ENCODE measurements around the gene INO80D. TPM values are rescaled to one million over a fixed set of nuclear protein-coding genes. Genes with fewer than 3 reads are reported as not detected.
A peak's percentile ranks its signal among the peaks of the same experiment; 100 is the strongest.
"Not testable (repeated sequence)": the region's sequence is repeated elsewhere in the genome, so short reads cannot be mapped to it uniquely, and the experiment has no call there.

INO80D gene
- total RNA-seq, 2 experiments from 2014 or later: 26.7 to 29.4 TPM

DNA sequence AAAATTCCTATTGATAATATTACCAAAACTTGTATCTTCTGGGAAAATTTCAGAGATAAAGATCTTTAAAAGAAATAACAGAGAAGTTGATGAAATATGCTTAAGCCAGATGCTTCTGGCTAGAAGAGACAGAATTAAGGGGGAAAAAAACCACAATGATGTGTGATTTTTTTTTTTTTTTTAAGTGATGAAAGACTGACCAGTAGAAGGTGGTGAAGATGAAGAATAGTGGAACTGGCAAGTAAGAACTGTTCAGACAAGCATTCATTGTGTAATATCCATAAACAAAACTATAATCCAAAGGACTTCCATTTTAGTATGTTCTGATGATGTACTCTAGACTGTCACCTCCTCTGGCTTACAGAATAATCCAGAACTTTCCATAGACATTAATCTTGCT, 89.8 kb downstream of the INO80D start:
- H3K9me3 Mint-ChIP-seq (ENCODE audit: low read depth): no peaks in the 10 kb centered on the region
- CTCF ChIA-PET: interaction anchor here (0.7 to 2.8 kb wide), 2 partner anchors 9 to 29 kb away, joined by 3 to 10 read pairs; no protein-coding TSS in a partner anchor
- DNase-seq (no peak), ATAC-seq (no peak)
- H3K4me1 Mint-ChIP-seq: peaks cover 4% of the 10 kb centered on the region
- H3K27me3 Mint-ChIP-seq: no peaks in the 10 kb centered on the region
- peaks cover 10% of the 10 kb centered on the region for H3K36me3 Mint-ChIP-seq
- no peak overlapping the region for H3K27ac Mint-ChIP-seq
- H3K4me3 Mint-ChIP-seq: no peak overlapping the region

DNA sequence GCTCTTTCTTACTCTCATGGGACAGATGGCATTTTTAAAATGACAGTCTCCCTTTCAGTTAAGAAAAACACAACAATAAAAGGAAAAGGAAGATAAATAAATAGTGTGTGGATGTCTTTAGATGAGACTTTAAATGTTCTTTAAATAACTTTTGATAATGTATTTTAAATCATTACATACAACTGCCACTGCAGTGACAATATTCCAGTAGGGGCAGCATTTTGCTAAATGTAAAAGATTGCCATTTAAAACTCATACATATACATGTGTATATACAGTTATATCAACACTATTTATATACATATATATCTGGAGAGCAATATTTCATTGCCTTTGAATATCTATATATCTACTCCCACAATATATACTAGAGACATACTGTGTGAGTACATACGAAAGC, 90.7 kb downstream of the INO80D start:
- CTCF ChIA-PET: interaction anchor here (0.7 to 2.8 kb wide), 2 partner anchors 10 to 28 kb away, joined by 3 to 10 read pairs; no protein-coding TSS in a partner anchor
- Mint-ChIP-seq H3K9me3 (ENCODE audit: low read depth) (no peaks in the 10 kb centered on the region), H3K4me3 (no peak overlapping the region), H3K36me3 (peaks cover 9% of the 10 kb centered on the region), H3K4me1 (peaks cover 4% of the 10 kb centered on the region), H3K27ac (no peak overlapping the region), H3K27me3 (no peaks in the 10 kb centered on the region)
- ATAC-seq: no peak
- no peak for DNase-seq

DNA sequence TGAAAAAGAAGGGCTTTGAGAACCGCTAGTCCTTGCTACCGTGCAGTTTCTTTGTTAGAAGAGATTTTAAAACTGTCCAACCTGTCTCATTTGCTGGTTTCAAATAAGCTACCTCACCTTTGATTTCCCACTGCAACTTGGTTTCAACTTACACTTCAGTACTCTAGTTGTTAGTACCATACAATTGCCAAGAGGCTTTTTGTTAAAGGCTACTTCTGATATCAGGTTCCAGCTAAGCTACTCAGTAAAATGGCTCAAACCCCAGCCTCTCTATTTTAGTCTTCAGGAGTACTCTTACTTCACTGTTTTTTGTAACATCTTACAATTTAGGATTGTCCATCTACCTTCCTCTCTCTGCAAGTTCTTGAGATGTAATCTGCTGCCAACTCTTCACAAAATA, 91.6 kb downstream of the INO80D start:
- DNase-seq (no peak), ATAC-seq (no peak)
- CTCF ChIA-PET: interaction anchor here (0.6 to 2.8 kb wide), 2 partner anchors 11 to 135 kb away, joined by 4 to 10 read pairs; no protein-coding TSS in a partner anchor
- no peaks in the 10 kb centered on the region for H3K27me3 Mint-ChIP-seq
- H3K4me3 Mint-ChIP-seq: no peak overlapping the region
- H3K9me3 Mint-ChIP-seq (ENCODE audit: low read depth): no peaks in the 10 kb centered on the region
- no peak overlapping the region for H3K27ac Mint-ChIP-seq
- peaks cover 9% of the 10 kb centered on the region for H3K36me3 Mint-ChIP-seq
- H3K4me1 Mint-ChIP-seq: peaks cover 4% of the 10 kb centered on the region

DNA sequence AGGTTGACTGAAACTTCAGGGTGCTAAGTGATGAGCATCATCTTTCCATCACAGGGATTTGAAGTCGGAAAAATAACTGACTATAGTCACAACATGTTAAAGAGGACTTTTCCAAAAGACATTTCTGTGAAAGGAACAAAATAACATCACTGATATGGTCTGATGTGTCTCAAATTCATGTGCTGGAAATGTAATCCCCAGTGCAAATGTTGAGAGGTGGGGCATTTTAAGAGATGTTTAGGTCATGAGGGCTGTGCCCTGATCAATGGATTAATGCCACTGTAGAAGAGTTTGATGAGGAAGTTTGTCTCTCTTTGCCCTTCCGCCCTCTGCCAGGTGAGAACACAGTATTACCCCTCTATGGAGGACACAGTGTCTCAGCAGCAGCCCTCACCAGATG, 95.9 kb downstream of the INO80D start:
- no peaks in the 10 kb centered on the region for H3K9me3 Mint-ChIP-seq (ENCODE audit: low read depth)
- no peak for DNase-seq
- H3K4me3 Mint-ChIP-seq: no peak overlapping the region
- CTCF ChIA-PET: no interaction called here
- H3K27me3 Mint-ChIP-seq: no peaks in the 10 kb centered on the region
- ATAC-seq: no peak
- peaks cover 3% of the 10 kb centered on the region for H3K36me3 Mint-ChIP-seq
- H3K4me1 Mint-ChIP-seq: no peaks in the 10 kb centered on the region
- H3K27ac Mint-ChIP-seq: no peak overlapping the region

DNA sequence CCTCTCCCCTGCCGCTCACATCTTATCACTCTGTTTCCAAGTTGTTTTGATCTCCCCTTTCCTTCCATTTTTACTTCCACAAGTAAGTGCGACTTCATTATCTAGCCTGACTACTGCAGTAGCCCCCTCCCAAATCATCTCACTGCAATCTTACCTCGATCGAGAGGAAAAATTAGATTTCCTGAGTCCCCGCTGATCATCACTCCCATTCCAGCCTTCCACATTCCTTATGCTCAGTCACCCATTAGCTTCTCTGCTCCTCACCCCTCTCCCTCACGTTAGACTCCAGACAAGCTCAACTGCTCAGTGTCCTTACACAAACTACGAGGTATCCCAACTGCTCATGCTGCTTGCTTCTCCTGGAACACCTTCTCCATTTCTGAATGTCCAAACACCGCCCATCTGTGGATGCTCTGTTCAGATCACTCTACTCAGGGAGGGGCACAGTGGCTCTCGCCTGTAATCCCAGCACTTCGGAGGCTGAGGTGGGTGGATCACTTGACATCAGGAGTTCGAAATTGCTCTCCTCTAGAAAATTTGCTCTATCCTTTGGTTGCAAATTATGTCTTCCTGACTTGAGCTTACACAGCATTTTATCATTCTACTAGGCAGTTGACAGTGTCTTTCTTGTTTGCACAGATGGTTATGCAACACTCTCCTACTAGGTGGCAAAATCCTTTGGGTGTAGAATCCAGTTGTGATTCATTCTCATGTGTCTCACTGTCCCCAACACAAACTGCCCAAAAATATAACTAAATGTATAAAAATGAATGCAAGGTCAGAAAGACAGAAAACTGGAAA, 96.5 kb downstream of the INO80D start:
- no peaks in the 10 kb centered on the region for H3K9me3 Mint-ChIP-seq (ENCODE audit: low read depth)
- DNase-seq: no peak
- ATAC-seq: no peak
- H3K27ac Mint-ChIP-seq: no peak overlapping the region
- CTCF ChIA-PET: interaction anchor here (1.0 kb wide), 1 partner anchor 110 kb away, joined by 3 read pairs; no protein-coding TSS in a partner anchor
- no peaks in the 10 kb centered on the region for H3K27me3 Mint-ChIP-seq
- H3K4me3 Mint-ChIP-seq: no peak overlapping the region
- no peaks in the 10 kb centered on the region for H3K4me1 Mint-ChIP-seq
- H3K36me3 Mint-ChIP-seq: peaks cover 1% of the 10 kb centered on the region

DNA sequence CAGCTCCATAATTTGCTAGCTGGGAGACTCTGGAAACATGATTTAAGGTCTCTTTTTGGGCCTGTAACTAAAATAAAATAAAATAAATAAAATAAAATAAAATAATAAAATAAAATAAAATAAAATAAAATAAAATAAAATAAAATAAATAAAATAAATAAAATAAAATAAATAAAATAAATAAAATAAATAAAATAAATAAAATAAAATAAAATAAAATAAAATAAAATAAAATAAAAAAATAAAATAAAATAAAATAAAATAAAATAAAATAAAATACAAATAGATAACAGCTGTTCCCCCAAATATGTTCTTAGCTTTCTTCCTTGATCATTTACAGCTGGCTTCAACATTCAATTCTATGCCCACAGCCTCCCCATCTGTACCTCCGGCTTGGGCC, 97.3 kb downstream of the INO80D start:
- not testable (repeated sequence) for DNase-seq; H3K27me3 Mint-ChIP-seq; H3K4me3 Mint-ChIP-seq; H3K27ac Mint-ChIP-seq; H3K4me1 Mint-ChIP-seq; H3K36me3 Mint-ChIP-seq; ATAC-seq; H3K9me3 Mint-ChIP-seq (ENCODE audit: low read depth)
- CTCF ChIA-PET: interaction anchor here (1.0 kb wide), 1 partner anchor 111 kb away, joined by 3 read pairs; no protein-coding TSS in a partner anchor

DNA sequence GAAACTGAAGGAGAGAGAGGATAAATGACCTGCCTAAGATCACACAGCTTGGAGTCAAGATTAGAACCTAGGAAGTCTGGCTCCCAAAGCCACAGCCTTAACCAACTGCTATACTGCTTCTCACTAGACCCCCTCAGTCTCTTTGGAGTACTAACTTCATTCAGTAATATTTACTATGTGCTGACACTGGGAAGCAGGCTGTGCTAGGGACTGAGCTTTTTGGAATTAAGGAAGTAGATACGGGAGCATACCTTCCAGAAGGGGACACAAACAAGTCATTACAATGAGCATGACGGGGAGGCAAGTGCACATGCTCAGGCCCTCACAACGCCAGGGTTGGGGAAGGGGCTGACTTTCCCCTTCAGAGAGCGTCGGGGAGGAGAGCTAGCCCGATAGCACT, 97.7 kb downstream of the INO80D start:
- Mint-ChIP-seq H3K27ac (no peak overlapping the region), H3K4me1 (peaks cover 5% of the 10 kb centered on the region), H3K9me3 (ENCODE audit: low read depth) (no peaks in the 10 kb centered on the region), H3K4me3 (no peak overlapping the region), H3K36me3 (no peaks in the 10 kb centered on the region), H3K27me3 (no peaks in the 10 kb centered on the region)
- DNase-seq (no peak), ATAC-seq (no peak)
- CTCF ChIA-PET: interaction anchor here (1.0 kb wide), 1 partner anchor 111 kb away, joined by 3 read pairs; no protein-coding TSS in a partner anchor

DNA sequence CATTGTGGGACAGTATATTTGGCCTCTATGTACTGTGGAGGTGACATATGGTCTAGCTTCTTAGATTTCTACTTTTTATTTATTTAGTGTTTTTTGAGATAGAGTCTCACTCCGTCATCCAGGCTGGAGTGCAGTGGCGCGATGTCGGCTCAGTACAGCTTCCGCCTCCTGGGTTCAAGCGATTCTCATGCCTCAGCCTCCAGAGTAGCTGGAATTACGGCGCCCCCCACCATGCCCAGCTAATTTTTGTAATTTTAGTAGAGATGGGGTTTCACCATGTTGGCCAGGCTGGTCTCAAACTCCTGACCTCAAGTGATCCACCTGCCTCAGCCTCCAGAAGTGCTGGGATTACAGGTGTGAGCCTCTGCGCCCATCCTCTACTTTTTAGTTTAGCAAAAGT, 99.6 kb downstream of the INO80D start:
- not testable (repeated sequence) for H3K4me3 Mint-ChIP-seq; H3K27ac Mint-ChIP-seq; DNase-seq; H3K27me3 Mint-ChIP-seq; H3K4me1 Mint-ChIP-seq; ATAC-seq; H3K36me3 Mint-ChIP-seq; H3K9me3 Mint-ChIP-seq (ENCODE audit: low read depth)
- CTCF ChIA-PET: interaction anchor here (1.2 kb wide), 1 partner anchor 47 kb away, joined by 4 read pairs; no protein-coding TSS in a partner anchor

DNA sequence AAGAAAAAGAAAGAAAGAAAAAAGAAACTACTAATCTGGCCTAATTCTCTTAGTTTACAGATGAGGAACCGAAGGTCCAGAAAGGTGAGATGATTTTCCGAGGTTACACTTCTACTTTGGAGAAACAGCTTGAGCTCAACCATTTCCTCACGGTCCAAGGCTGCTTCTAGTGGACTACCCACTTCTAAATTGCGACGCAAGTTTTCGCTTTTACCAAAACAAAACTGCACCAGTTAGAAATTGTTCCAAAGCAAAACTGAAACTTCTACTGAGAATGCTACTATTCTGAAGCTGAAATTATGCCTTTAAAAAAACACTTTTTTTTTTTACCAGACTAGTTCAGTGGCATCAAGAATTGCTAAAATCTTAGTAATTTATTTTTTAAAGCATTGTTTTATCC, 101.6 kb downstream of the INO80D start:
- peak overlapping the region; percentile 80 for H3K27ac Mint-ChIP-seq
- no peaks in the 10 kb centered on the region for H3K27me3 Mint-ChIP-seq
- H3K9me3 Mint-ChIP-seq (ENCODE audit: low read depth): no peaks in the 10 kb centered on the region
- CTCF ChIA-PET: interaction anchor here (0.7 to 1.3 kb wide), 3 partner anchors 27 to 99 kb away, joined by 3 read pairs; no protein-coding TSS in a partner anchor
- no peaks in the 10 kb centered on the region for H3K36me3 Mint-ChIP-seq
- peak; percentile 80 for ATAC-seq
- peaks cover 5% of the 10 kb centered on the region for H3K4me1 Mint-ChIP-seq
- peak; percentile 47 for DNase-seq
- H3K4me3 Mint-ChIP-seq: peak overlapping the region; percentile 68

DNA sequence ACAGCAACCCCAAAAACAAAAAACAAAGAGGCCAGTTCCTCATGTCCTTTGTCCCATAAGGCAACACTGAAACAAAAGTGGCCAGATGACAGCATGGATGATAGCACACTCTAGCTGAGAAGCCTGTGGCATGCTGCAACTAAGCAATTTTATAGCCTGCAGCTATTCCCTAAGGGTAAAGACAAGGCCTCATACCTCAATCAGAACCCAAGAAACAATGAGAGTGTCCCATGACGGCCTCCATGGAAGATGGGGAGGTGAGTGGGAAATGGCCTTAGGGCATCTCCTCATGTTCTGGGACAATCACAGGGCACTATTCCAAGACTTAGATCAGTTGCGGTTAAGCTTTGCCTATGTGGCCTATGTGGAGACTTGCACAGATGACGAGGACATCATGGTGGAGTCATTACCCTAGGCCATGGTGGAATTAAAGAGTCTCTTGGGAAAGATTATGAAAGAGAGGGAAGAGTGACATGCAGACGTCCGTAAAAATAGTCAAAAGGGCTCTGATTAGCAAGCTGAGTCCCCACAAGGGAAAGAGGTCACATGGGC, 103.1 kb downstream of the INO80D start:
- no peak for DNase-seq
- Mint-ChIP-seq H3K4me1 (peaks cover 5% of the 10 kb centered on the region), H3K27me3 (peaks cover 2% of the 10 kb centered on the region), H3K27ac (no peak overlapping the region), H3K36me3 (no peaks in the 10 kb centered on the region), H3K9me3 (ENCODE audit: low read depth) (no peaks in the 10 kb centered on the region), H3K4me3 (no peak overlapping the region)
- ATAC-seq: no peak
- CTCF ChIA-PET: no interaction called here

DNA sequence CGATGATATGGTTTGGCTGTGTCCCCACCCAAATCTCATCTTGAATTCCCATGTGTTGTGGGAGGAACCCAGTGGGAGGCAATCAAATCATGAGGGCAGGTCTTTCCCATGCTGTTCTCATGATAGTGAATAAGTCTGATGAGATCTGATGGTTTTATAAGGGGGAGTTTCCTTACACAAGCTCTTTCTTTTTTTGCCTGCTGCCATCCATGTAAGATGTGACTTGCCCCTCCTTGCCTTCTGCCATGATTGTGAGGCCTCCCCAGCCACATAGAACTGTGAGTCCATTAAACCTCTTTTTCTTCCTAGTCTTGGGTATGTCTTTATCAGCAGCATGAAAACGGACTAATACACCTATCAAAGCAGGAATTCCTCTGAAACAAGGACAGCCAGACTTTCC, 107.2 kb downstream of the INO80D start:
- ATAC-seq; H3K27me3 Mint-ChIP-seq; H3K27ac Mint-ChIP-seq; H3K4me1 Mint-ChIP-seq; H3K4me3 Mint-ChIP-seq; H3K36me3 Mint-ChIP-seq; CTCF ChIA-PET; DNase-seq; H3K9me3 Mint-ChIP-seq (ENCODE audit: low read depth): not testable (repeated sequence)

DNA sequence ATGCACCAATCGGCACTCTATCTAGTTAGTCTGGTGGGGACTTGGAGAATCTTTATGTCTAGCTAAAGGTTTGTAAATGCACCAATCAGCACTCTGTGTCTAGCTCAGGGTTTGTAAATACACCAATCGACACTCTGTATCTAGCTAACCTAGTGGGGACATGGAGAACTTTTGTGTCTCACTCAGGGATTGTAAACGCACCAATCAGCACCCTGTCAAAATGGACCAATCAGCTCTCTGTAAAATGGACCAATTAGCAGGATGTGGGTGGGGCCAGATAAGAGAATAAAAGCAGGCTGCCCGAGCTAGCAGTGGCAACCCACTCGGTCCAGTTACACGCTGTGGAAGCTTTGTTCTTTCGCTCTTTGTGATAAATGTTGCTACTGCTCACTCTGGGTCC, 108.3 kb downstream of the INO80D start:
- H3K27ac Mint-ChIP-seq, CTCF ChIA-PET: not testable (repeated sequence)

DNA sequence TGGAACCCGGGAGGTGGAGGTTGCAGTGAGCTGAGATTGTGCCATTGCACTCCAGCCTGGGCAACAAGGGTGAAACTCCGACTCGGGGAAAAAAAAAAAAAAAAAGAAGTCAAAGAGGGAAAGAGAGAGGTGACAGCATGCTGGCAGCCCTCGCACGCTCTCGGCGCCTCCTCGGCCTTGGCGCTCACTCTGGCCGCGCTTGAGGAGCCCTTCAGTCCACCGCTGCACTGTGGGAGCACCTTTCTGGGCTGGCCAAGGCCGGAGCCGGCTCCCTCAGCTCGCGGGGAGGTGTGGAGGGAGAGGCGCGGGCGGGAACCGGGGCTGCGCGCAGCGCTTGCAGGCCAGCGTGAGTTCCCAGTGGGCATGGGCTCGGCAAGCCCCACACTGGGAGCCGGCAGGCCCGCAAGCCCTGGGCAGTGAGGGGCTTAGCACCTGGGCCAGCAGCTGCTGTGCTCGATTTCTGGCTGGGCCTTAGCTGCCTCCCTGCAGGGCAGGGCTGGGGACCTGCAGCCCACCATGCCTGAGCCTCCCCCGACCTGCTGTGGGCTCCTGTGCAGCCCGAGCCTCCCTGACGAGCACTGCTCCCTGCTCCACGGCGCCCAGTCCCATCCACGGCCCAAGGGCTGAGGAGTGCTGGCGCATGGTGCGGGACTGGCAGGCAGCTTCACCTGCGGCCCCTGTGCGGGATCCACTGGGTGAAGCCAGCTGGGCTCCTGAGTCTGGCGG, 108.9 kb downstream of the INO80D start:
- H3K9me3 Mint-ChIP-seq (ENCODE audit: low read depth); H3K4me1 Mint-ChIP-seq; CTCF ChIA-PET; H3K27ac Mint-ChIP-seq; H3K27me3 Mint-ChIP-seq; H3K4me3 Mint-ChIP-seq; ATAC-seq; H3K36me3 Mint-ChIP-seq: not testable (repeated sequence)
- peak; percentile 34 for DNase-seq

More for the DNA sequence above, 108.3 kb downstream of the INO80D start:
- ATAC-seq; H3K4me1 Mint-ChIP-seq; H3K9me3 Mint-ChIP-seq (ENCODE audit: low read depth); H3K27me3 Mint-ChIP-seq; H3K4me3 Mint-ChIP-seq; H3K36me3 Mint-ChIP-seq: not testable (repeated sequence)
- DNase-seq: peak; percentile 12
